Measurements from ENCODE around the gene MEG3. TPM values are rescaled to one million over a fixed set of nuclear protein-coding genes. Genes with fewer than 3 reads are reported as not detected.

The MEG3 gene
- total RNA-seq, 4 donors from 2014 or later, result 38.8 to 77.4 (median 52.7) TPM

GRCh38 chr14:100836311-100836805, 10.4 kb downstream of the MEG3 start:
- TF ChIP-seq CTCF (IDR thresholded peaks at IDR 0.05; ENCODE audit: low read depth), result no peak

- TF ChIP-seq CTCF (IDR thresholded peaks at IDR 0.05; ENCODE audit: low read depth), result no peak
Observed at GRCh38 chr14:100836941-100837804, 11.3 kb downstream of the MEG3 start.

- TF ChIP-seq CTCF (IDR thresholded peaks at IDR 0.05; ENCODE audit: low read depth), result no peak
Observed at GRCh38 chr14:100837805-100838350, 12.0 kb downstream of the MEG3 start.

GRCh38 chr14:100838493-100839314, 12.8 kb downstream of the MEG3 start:
- TF ChIP-seq CTCF (IDR thresholded peaks at IDR 0.05; ENCODE audit: low read depth), result no peak

GRCh38 chr14:100839315-100839585, 13.3 kb downstream of the MEG3 start:
- TF ChIP-seq CTCF (IDR thresholded peaks at IDR 0.05; ENCODE audit: low read depth), result no peak

GRCh38 chr14:100839681-100840111, 13.8 kb downstream of the MEG3 start:
- TF ChIP-seq CTCF (IDR thresholded peaks at IDR 0.05; ENCODE audit: low read depth), result no peak

Data from subcutaneous adipose tissue (tissue), 4 donors.